Stimulated activated CD4-positive, alpha-beta T cell treated with anti-CD3 and anti-CD28 coated beads, Interleukin-4, amount 100 ng/mL, for 48 hours (primary cell): ENCODE data around the gene CNPY4.

Experiments used
- DNase-seq, 2 donors: peaks; one replicate each; pipeline ENCODE4 v3.0.0-alpha.2; 2020; ENCODE audit warnings: low read depth in 2 of 2

The CNPY4 gene

GRCh38 chr7:100119072-100119969, at the start of gene CNPY4, which contains the start of gene TAF6:
CNPY4 (plus strand) TSS chr7:100119634; CDS start chr7:100119745, 111 bp downstream.
TAF6 (minus strand) TSS chr7:100119358; CDS start chr7:100114209, 5,149 bp downstream.
- peak; percentile 91 to 94 for DNase-seq

GRCh38 chr7:100069991-100070390, 49.4 kb upstream of the CNPY4 start:
- DNase-seq, result no peak

- DNase-seq, result no peak
Observed at GRCh38 chr7:100071018-100071723, 48.3 kb upstream of the CNPY4 start.

GRCh38 chr7:100072462-100072861, 47.0 kb upstream of the CNPY4 start:
- no peak for DNase-seq

- DNase-seq, result no peak
Observed at GRCh38 chr7:100074841-100075240, 44.6 kb upstream of the CNPY4 start.

- DNase-seq, result no peak
Observed at GRCh38 chr7:100075418-100075817, 44.0 kb upstream of the CNPY4 start.

GRCh38 chr7:100077205-100077604, 42.2 kb upstream of the CNPY4 start:
- DNase-seq, result no peak

- no peak for DNase-seq
Observed at GRCh38 chr7:100079024-100079560, 40.3 kb upstream of the CNPY4 start.

- no peak for DNase-seq
Observed at GRCh38 chr7:100080907-100081534, 38.4 kb upstream of the CNPY4 start.

- DNase-seq, result peak; percentile 96 to 98
Observed at GRCh38 chr7:100081535-100082102, 37.8 kb upstream of the CNPY4 start, which contains the start of gene ZNF3. ZNF3 (minus strand) TSS chr7:100081723; CDS start chr7:100077357, 4,366 bp downstream.

GRCh38 chr7:100082978-100083377, 36.5 kb upstream of the CNPY4 start:
- DNase-seq, result no peak

GRCh38 chr7:100085515-100085914, 33.9 kb upstream of the CNPY4 start:
- DNase-seq, result no peak

GRCh38 chr7:100087055-100087750, 32.2 kb upstream of the CNPY4 start:
- no peak for DNase-seq

- no peak for DNase-seq
Observed at GRCh38 chr7:100088095-100088620, 31.3 kb upstream of the CNPY4 start.

- peak; percentile 85 to 86 for DNase-seq
Observed at GRCh38 chr7:100088621-100089457, 30.6 kb upstream of the CNPY4 start, which contains the start of gene COPS6. COPS6 (plus strand) TSS chr7:100088969; CDS start chr7:100088991, 22 bp downstream.

GRCh38 chr7:100089458-100090196, 29.8 kb upstream of the CNPY4 start:
- DNase-seq, result no peak

GRCh38 chr7:100090527-100091410, 28.7 kb upstream of the CNPY4 start:
- DNase-seq, result no peak
